VCaP (cell line): Measurements from ENCODE around the gene UMAD1.

ENCODE experiments used
- H3K27ac ChIP-seq: fragments of 450-650 bp; 2 replicates; pipeline ENCODE4 v1.5.1; 2017
- TF ChIP-seq, protein P1 (sequence below): fragments of 450-650 bp; conservative IDR thresholded peaks from 2 replicates; pipeline ENCODE4 v1.5.1; 2017; ENCODE audit warnings: mild to moderate bottlenecking, moderate library complexity

The UMAD1 gene

DNA sequence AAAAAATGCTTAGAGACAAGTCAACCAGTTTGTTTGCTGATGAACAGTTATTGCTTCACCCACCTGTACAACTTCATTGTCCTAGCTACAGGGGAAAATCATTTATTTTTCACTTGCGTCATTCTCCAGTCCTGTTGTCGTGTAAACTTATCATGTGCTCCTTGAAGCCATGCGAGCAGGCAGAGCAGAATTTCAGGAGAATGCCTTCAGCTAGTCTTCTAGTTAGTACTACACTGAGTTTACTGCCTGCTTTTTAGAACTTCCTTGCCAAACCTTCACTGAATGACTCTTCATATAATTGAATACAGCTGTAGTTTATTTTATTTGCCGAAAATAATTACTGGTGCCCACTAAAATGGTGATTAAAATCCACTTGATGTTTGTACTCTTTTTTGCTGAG, 62.3 kb downstream of the UMAD1 start:
- TF ChIP-seq, protein P1, sequence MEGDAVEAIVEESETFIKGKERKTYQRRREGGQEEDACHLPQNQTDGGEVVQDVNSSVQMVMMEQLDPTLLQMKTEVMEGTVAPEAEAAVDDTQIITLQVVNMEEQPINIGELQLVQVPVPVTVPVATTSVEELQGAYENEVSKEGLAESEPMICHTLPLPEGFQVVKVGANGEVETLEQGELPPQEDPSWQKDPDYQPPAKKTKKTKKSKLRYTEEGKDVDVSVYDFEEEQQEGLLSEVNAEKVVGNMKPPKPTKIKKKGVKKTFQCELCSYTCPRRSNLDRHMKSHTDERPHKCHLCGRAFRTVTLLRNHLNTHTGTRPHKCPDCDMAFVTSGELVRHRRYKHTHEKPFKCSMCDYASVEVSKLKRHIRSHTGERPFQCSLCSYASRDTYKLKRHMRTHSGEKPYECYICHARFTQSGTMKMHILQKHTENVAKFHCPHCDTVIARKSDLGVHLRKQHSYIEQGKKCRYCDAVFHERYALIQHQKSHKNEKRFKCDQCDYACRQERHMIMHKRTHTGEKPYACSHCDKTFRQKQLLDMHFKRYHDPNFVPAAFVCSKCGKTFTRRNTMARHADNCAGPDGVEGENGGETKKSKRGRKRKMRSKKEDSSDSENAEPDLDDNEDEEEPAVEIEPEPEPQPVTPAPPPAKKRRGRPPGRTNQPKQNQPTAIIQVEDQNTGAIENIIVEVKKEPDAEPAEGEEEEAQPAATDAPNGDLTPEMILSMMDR, result no peak
- H3K27ac ChIP-seq, result no peak overlapping the region

DNA sequence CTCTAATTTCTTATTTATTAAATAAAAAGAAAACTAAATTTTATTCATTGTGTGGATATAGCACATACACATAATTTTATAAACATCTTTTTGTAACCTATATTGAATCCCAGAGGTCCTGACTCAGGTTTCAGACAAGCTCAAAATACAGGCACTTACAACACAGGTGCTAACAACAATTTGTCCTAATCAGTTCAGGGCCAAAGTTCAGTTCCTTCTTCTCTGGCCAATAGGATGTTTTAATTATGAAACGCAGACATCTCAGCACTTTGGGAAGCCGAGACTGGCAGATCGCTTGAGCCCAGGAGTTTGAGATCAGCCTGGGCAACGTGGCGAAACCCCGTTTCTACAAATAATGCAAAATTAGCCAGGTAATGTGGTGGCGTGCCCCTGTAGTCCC, 62.9 kb downstream of the UMAD1 start:
- TF ChIP-seq, protein P1, result no peak

DNA sequence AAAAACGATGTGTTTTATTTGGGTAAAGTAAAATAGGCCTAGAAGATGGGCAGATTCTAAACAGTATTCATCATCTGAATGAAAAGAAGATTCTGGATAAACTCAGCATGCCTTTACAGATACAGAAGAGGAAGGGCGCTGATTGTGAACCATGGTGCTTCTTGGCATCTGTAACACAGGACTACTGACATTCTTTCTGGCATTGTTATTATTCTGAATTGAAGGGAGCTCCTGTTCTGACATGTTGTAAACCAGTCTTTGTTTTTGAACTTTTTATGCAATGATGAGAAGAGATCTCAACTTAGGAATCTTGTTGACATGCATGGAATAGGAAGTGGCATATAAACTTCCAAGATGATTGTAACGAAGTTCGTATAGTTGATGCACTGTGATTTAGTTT, 64.3 kb downstream of the UMAD1 start:
- TF ChIP-seq, protein P1, result no peak
- no peak overlapping the region for H3K27ac ChIP-seq

More for the DNA sequence above, 62.9 kb downstream of the UMAD1 start:
- H3K27ac ChIP-seq, result no peak overlapping the region

DNA sequence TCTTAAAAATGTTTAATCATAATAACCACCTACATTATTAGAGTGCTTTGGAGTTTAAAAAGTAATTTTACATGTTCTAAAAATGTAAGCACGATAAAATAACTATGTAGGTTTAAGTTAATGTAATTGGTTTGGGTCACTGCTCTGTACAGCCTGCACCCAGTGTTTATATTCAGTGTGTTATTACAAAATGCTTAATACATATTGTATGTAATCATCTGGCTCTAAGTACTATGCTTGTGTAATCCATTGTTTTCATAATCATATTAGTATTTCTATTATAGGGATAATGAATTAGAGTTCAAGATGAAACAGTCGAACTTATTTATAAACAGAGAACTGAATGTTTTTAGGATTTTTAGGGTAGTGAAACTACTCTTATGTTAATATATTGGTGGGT, 64.8 kb downstream of the UMAD1 start:
- TF ChIP-seq, protein P1, result no peak
- no peak overlapping the region for H3K27ac ChIP-seq

DNA sequence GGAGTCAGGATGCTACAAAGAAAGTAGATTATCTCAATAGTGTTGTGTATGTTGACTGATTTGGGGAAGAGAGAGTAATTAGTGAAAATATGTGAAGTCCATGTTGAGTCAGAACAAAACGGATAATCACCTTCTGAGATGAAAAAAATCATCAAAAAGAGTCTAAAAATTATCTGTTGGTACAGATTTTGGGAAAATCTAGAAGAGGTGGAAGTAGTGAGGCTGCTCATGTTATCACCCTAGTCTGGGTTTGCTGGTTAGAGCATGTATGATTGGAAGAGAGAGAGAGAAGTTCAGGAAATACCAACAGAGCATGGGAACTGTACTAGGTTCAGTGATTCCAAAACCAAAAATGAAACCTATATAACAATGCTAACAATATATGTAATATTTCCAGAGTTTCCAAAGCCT, 65.6 kb downstream of the UMAD1 start:
- no peak overlapping the region for H3K27ac ChIP-seq
- TF ChIP-seq, protein P1, result no peak

DNA sequence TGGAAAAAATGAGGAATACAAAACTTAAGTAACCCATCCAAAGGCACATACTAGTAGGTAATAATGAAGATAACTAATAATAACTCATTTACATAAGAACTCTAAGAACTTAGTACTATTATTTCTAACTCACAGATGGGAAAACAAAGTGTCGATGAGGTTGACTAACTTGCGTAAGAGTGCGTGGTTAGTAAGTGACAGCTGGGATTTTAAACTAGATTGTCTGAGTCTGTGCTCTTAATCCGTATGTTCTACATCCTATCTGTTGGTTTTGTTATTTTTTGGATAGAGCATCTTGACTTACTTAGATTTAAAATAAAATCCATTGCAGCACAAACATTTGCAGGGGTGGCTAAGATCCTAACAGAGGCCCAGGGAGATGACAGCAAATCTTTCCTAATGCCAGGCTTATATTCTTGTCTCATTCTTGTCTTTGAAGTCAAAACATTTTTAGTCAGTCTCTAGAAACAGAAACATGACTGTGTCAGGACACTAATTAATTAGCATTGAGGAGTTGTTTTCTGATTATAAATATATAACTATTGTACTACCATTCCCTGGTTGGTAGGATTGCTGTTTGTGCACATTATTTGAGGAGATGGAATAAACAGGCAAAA, 66.1 kb downstream of the UMAD1 start:
- H3K27ac ChIP-seq, result no peak overlapping the region
- TF ChIP-seq, protein P1, result no peak

DNA sequence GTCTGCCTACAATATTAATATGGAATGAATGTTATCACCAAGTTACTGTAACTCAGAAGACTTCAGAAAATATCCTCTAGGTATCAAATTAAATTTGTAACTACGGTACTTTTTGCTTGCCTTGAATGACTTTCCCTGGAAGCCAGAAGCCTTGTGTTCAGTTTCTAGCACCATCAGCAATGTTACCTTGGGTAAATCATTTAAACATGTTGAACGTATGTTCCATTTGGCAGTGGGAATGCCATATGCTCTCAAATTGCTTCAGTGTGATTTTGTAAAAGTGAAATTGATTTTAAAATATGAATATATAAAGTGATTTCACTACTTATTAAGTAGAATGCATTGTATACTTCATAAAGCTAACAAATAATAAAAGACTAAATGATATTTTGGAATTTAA, 66.7 kb downstream of the UMAD1 start:
- no peak overlapping the region for H3K27ac ChIP-seq
- TF ChIP-seq, protein P1, result no peak

DNA sequence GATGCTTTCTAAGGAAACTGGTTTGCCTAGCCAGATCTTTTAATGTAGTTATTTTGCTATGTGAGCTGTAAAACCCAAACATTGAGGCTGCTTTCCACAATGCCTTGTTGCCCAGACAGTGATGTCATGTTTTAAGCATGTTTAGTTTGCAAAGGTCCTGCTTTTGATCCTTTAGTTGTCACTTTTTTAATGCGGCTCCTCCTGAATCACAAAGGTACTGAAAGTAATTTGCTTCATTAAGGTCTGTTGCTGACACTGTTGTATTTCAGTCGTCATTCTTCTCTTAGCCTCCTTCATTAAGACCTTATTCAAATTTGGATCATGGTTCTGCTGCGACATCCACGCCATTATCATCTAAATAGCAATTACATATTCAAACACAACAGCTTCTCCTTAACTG, 67.3 kb downstream of the UMAD1 start:
- H3K27ac ChIP-seq, result no peak overlapping the region
- TF ChIP-seq, protein P1, result no peak
